AG04450 (cell line): ENCODE measurements around the gene FGF1. TPM values are rescaled to one million over a fixed set of nuclear protein-coding genes. Genes with fewer than 3 reads are reported as not detected.

ENCODE experiments used
- CTCF ChIA-PET: fragments of 300-600, 350-600 bp; formaldehyde crosslinking; extraction: SDS; loops from one replicate; lab custom pipeline; 2022; ENCODE audit warnings: antibody characterized with exemption, inconsistent platforms; lab: Charles Lee
- POLR2A ChIA-PET: fragments of 350-600 bp; formaldehyde crosslinking; extraction: SDS; loops from one replicate; lab custom pipeline; 2021; ENCODE audit warnings: antibody characterized with exemption, inconsistent platforms; lab: Yijun Ruan, JAX
- DNase-seq: peaks from one replicate; pipeline ENCODE4 v3.0.0-alpha.2; 2011; ENCODE audit warnings: low read depth, low spot score
- H3K27ac ChIP-seq: one replicate; pipeline ENCODE4 v1.5.1; 2012; ENCODE audit warnings: low read depth, low read length, control low read depth
- H3K27me3 ChIP-seq: one replicate; pipeline ENCODE4 v1.6.0; 2012; ENCODE audit warnings: low read length; ENCODE audit not compliant: control insufficient read depth, insufficient read depth
- H3K4me3 ChIP-seq: 2 replicates; pipeline ENCODE4 v1.5.1; 2011; ENCODE audit warnings: mild to moderate bottlenecking, low read depth, low read length, control low read depth
- H3K9me3 ChIP-seq: 2 replicates; pipeline ENCODE4 v1.5.1; 2012; ENCODE audit warnings: low read length; ENCODE audit not compliant: control insufficient read depth, insufficient read depth
- CTCF ChIP-seq: IDR thresholded peaks from 2 replicates; pipeline ENCODE4 v1.5.1; 2011; ENCODE audit warnings: low read depth, low read length, control low read depth, inconsistent platforms
- polyA plus RNA-seq: library from polyadenylated mRNA; depleted of rRNA; stranded (reverse); fragments of >200 nt; gene quantifications from 2 replicates; pipeline ENCODE4 v1.2.3, GENCODE V29; 2011

Gene FGF1
- polyA plus RNA-seq, 1 experiment, result 5.9 TPM

DNA sequence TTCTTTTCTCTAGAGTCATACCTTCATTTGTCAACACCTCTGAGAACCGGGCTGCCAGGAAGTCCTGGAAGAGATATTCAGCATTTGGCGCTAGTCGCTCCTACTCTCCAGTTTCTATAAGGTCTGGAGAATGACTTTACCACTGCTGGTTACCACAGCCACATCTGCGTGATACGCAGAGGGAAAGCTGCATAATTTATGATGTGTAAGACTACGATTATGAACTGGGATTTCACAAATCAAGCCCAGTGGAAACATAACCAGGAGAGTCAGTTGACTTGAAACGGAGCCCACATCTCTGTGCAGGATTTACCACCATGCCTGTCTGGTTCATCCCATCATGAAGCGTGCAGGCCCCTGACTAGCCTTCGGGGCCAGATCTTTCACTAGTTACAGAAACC is 72.6 kb downstream of the FGF1 start:
- Histone ChIP-seq H3K27me3 (no peaks in the 10 kb centered on the region), H3K9me3 (no peaks in the 10 kb centered on the region), H3K27ac (peak overlapping the region; percentile 49), H3K4me3 (no peak overlapping the region)
- DNase-seq, result peak; percentile 64
- ChIA-PET CTCF (interaction anchor here (2.3 to 5.1 kb wide), 3 partner anchors 32 to 100 kb away, joined by 8 to 75 read pairs (median 31); no protein-coding TSS in a partner anchor), POLR2A (no interaction called here)
- TF ChIP-seq CTCF, result no peak

GRCh38 chr5:142612494-142613270 is 73.2 kb downstream of the FGF1 start:
- no peaks in the 10 kb centered on the region for H3K27me3 ChIP-seq
- H3K9me3 ChIP-seq, result no peaks in the 10 kb centered on the region
- no peak overlapping the region for H3K4me3 ChIP-seq
- TF ChIP-seq CTCF, result no peak
- POLR2A ChIA-PET, result no interaction called here
- CTCF ChIA-PET, result interaction anchor here (0.6 to 5.1 kb wide), 16 partner anchors 10 to 461 kb away, joined by 3 to 75 read pairs (median 8); no protein-coding TSS in a partner anchor
- DNase-seq, result no peak
- peak overlapping the region; percentile 47 for H3K27ac ChIP-seq

- H3K27me3 ChIP-seq, result no peaks in the 10 kb centered on the region
- TF ChIP-seq CTCF, result peak; percentile 92
- no peak overlapping the region for H3K4me3 ChIP-seq
- POLR2A ChIA-PET, result no interaction called here
- no peak overlapping the region for H3K27ac ChIP-seq
- peak; percentile 30 for DNase-seq
- no peaks in the 10 kb centered on the region for H3K9me3 ChIP-seq
- CTCF ChIA-PET, result interaction anchor here (0.5 to 5.1 kb wide), 22 partner anchors 9 to 1578 kb away, joined by 3 to 75 read pairs (median 6); no protein-coding TSS in a partner anchor
Measured at GRCh38 chr5:142611154-142611553, 74.7 kb downstream of the FGF1 start.

DNA sequence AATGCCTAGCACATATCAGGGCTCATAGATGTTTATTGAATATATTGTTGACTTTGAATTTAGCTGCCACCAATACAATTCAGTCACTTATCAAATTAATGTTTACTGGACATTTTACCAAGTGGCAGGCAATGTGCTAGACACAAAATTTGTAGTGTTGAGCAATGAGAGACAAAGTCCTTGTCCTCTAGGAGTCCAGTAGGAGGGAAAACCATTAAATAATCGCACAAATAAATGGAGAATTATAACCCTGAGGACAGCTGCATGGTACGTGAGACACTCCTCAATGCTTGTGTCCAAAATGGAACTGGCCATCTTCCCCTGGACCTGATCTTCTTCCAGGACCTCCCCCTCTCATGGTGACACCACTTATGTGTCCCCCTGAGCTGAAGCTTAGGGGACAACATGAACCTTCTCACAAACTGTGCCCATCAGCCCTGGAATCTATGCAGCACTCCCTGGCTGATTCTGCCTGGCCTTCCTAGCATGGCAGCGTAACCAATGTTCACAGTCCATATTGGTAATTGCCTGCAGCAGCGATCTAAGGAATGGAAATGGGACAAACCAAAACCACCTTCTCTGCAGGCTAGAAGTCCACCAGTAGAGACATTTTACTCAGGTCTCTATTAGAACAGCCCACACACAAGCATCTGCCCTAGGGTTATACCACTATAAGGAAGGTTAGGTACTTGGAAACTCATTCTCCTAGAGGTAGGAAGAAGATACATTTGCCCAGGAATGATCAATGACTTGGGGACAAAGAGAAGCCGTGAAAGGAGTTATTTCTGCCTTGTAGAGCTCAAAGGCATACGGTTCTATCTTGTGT is 75.5 kb downstream of the FGF1 start:
- H3K4me3 ChIP-seq, result no peak overlapping the region
- no peak for DNase-seq
- H3K27ac ChIP-seq, result no peak overlapping the region
- TF ChIP-seq CTCF, result no peak
- ChIA-PET POLR2A (no interaction called here), CTCF (interaction anchor here (0.5 to 5.1 kb wide), 26 partner anchors 8 to 1579 kb away, joined by 3 to 75 read pairs (median 4); no protein-coding TSS in a partner anchor)
- H3K9me3 ChIP-seq, result no peaks in the 10 kb centered on the region
- H3K27me3 ChIP-seq, result no peaks in the 10 kb centered on the region
